Activated CD8-positive, alpha-beta T cell treated with anti-CD3 and anti-CD28 coated beads, Interleukin-2, amount 10 ng/mL, durations not matched to agents 7 days and 5 days (primary cell): ENCODE measurements around the gene SLC6A17. TPM values are rescaled to one million over a fixed set of nuclear protein-coding genes. Genes with fewer than 3 reads are reported as not detected.

ENCODE experiments used
- ATAC-seq: fragments of 150-1000 bp; cut with Tn5 transposase; one replicate; pipeline ENCODE4 v1.10.0; 2021; ENCODE audit warnings: moderate library complexity
- CTCF ChIA-PET: fragments of 350-600 bp; sonication (Branson Sonifier 250); formaldehyde crosslinking; loops from one replicate; lab custom pipeline; 2021; ENCODE audit warnings: antibody characterized with exemption; lab: Charles Lee
- POLR2A ChIA-PET: fragments of 350-600 bp; sonication (Branson Sonifier 250); formaldehyde crosslinking; loops from one replicate; lab custom pipeline; 2021; ENCODE audit warnings: antibody characterized with exemption; lab: Charles Lee
- DNase-seq: peaks from one replicate; pipeline ENCODE4 v3.0.0-alpha.2; 2020
- H3K27ac Mint-ChIP-seq: one replicate; pipeline ENCODE4 v1.8.0; 2021; ENCODE audit warnings: mild to moderate bottlenecking, mixed read lengths
- H3K27me3 Mint-ChIP-seq: one replicate; pipeline ENCODE4 v1.8.0; 2021; ENCODE audit warnings: low read depth, mixed read lengths
- H3K36me3 Mint-ChIP-seq: one replicate; pipeline ENCODE4 v1.8.0; 2021; ENCODE audit warnings: low read depth, mixed read lengths
- H3K4me1 Mint-ChIP-seq: one replicate; pipeline ENCODE4 v1.8.0; 2021; ENCODE audit warnings: low read depth, mixed read lengths
- H3K4me3 Mint-ChIP-seq: one replicate; pipeline ENCODE4 v1.8.0; 2021; ENCODE audit warnings: mild to moderate bottlenecking, mixed read lengths
- H3K9me3 Mint-ChIP-seq: one replicate; pipeline ENCODE4 v1.8.0; 2022; ENCODE audit warnings: mixed read lengths; ENCODE audit not compliant: insufficient read depth
- total RNA-seq, 2 experiments: library from RNA; stranded (reverse); gene quantifications; one replicate each; pipeline ENCODE4 v1.2.3, GENCODE V29; 2021

Gene SLC6A17
- total RNA-seq, 2 experiments from 2014 or later = not detected

DNA sequence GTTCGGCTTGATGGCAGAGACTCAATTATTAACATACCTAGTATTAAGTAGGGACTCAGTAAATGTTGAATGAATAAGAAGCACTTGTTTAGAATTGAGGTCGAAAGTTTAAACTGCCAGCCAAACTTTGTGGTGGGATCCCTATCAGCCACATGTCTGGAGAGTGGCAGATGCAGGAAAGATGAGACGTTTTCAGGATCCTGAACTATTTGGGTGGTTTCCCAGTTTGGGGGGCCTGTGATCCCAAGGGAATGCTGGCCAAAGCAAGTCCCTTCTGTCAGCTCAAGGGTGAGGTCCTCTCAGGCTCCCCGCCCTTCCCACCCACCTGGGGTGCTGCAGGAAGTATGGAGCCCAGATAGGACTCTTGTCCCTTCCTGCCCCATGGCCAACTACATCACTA, 98.5 kb downstream of the SLC6A17 start:
- ATAC-seq (no peak), DNase-seq (no peak)
- no peak overlapping the region for H3K27ac Mint-ChIP-seq
- no peaks in the 10 kb centered on the region for H3K27me3 Mint-ChIP-seq
- H3K4me3 Mint-ChIP-seq = no peak overlapping the region
- H3K9me3 Mint-ChIP-seq = no peaks in the 10 kb centered on the region
- POLR2A ChIA-PET = no interaction called here
- CTCF ChIA-PET = no interaction called here
- no peaks in the 10 kb centered on the region for H3K4me1 Mint-ChIP-seq
- H3K36me3 Mint-ChIP-seq = no peaks in the 10 kb centered on the region

DNA sequence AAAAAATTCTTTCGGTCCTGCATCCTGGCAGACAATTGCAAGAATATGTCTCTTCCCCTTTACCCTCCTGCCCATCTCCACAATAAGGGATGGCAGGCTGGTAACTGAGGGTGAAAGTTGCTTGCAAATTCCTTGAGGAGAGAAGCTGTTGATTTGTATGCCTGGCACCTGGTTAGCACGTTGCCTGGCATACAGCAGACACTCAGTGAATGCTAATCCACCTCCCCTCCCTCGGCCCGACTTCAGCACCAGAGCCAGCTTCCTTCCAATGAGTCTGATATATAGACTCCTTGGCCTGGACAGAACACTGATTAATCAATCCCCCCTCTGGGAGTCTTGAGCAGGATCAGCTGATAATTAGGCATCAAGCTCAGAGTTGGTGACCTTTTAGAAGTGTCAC, 99.0 kb downstream of the SLC6A17 start:
- no peaks in the 10 kb centered on the region for H3K27me3 Mint-ChIP-seq
- H3K27ac Mint-ChIP-seq = no peak overlapping the region
- H3K4me1 Mint-ChIP-seq = no peaks in the 10 kb centered on the region
- ATAC-seq (no peak), DNase-seq (no peak)
- ChIA-PET POLR2A (no interaction called here), CTCF (no interaction called here)
- H3K9me3 Mint-ChIP-seq = no peaks in the 10 kb centered on the region
- no peak overlapping the region for H3K4me3 Mint-ChIP-seq
- H3K36me3 Mint-ChIP-seq = no peaks in the 10 kb centered on the region

DNA sequence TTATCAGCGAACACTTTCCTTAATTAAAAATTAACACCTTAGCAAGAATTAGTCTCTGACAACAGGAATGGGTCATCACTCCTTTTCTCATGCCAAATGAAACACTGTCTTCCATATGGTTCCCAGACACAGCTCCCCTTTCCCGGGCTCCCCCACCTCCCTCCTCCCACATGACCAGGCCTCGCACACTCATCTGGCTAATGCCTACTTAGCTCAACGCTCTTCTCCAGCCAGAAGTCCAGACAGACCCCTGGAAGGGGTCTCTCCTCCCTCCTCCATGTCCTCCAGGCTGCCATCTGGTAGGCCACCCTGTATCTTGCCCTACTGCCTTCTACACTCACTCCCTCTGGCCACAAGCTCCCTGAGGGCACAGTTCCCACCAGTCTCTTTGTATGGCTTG, 99.7 kb downstream of the SLC6A17 start:
- DNase-seq = no peak
- ChIA-PET CTCF (no interaction called here), POLR2A (no interaction called here)
- Mint-ChIP-seq H3K4me3 (no peak overlapping the region), H3K27ac (no peak overlapping the region), H3K27me3 (no peaks in the 10 kb centered on the region), H3K36me3 (no peaks in the 10 kb centered on the region), H3K4me1 (no peaks in the 10 kb centered on the region), H3K9me3 (no peaks in the 10 kb centered on the region)
- ATAC-seq = no peak

DNA sequence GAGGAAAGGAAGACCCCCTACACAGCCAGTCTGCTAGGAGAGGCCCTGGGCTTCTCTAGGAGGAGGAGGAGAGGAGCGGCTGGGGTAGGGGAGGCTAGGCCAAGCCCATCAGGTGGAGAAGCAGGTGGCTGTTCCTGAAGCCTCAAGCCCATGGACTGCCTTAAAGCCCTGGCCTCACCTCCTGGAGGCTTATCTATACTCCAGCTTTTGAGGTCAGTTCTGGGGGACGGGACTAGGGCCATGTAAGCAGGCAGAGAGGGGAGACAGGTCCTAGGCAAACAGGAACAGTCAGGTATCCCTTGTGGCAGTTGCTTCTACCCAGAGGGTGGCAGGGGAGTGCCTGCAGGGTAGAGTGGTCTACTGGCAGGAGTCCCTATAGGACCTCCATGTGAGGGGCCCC, 100.5 kb downstream of the SLC6A17 start:
- no peaks in the 10 kb centered on the region for H3K27me3 Mint-ChIP-seq
- H3K36me3 Mint-ChIP-seq = no peaks in the 10 kb centered on the region
- H3K27ac Mint-ChIP-seq = no peak overlapping the region
- ATAC-seq (no peak), DNase-seq (no peak)
- POLR2A ChIA-PET = no interaction called here
- H3K9me3 Mint-ChIP-seq = no peaks in the 10 kb centered on the region
- CTCF ChIA-PET = no interaction called here
- H3K4me1 Mint-ChIP-seq = peaks cover 1% of the 10 kb centered on the region
- H3K4me3 Mint-ChIP-seq = no peak overlapping the region

Other genes with a start within 250 kb of the SLC6A17 start
- 10 to 100 TPM; 40.3 to 41.1 TPM for gene CSF1, start 239.6 kb upstream of the SLC6A17 start, total RNA-seq
- 10 to 100 TPM; 55.0 to 64.5 TPM for gene AHCYL1, start 165.7 kb upstream of the SLC6A17 start, total RNA-seq
- gene STRIP1, start 115.9 kb upstream of the SLC6A17 start, total RNA-seq = 10 to 100 TPM; 33.2 to 35.9 TPM
- not detected for gene ALX3, start 79.8 kb upstream of the SLC6A17 start, total RNA-seq
- gene UBL4B, start 38.1 kb upstream of the SLC6A17 start, total RNA-seq = not detected
- 1 to 10 TPM; 7.5 to 8.3 TPM for gene KCNC4, start 59.8 kb downstream of the SLC6A17 start, total RNA-seq
- gene RBM15, start 188.9 kb downstream of the SLC6A17 start, total RNA-seq = 10 to 100 TPM; 72.0 to 75.5 TPM
- under 1 TPM; 0.23 to 0.26 TPM for gene SLC16A4, start 240.5 kb downstream of the SLC6A17 start, total RNA-seq